Activated naive CD4-positive, alpha-beta T cell treated with Interleukin-2 at 50 U/mL for 16 hours (primary cell): ENCODE measurements around the gene SLC35F3.

Experiments
- DNase-seq: peaks from one replicate; pipeline ENCODE4 v3.0.0-alpha.2; 2020

SLC35F3 gene

DNA sequence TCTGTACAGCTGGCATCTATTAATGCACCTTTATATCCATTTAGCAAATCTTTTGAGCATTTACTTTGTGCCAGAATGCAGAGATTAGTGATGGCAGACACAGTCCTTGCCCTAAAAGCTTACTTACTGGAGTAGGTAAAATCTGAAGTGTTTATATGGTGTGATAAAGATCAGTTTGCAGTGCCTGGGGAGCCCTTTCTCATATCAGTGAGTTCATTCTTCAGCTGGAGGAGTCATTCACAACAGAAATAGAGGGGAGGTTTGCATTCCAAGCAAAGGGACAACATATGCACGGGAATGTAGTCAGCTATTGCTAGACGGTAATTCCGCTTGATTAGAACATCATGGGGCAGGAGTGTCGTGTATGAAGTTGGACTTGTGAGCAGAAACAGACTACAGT, 8.4 kb downstream of the SLC35F3 start:
- DNase-seq: no peak

DNA sequence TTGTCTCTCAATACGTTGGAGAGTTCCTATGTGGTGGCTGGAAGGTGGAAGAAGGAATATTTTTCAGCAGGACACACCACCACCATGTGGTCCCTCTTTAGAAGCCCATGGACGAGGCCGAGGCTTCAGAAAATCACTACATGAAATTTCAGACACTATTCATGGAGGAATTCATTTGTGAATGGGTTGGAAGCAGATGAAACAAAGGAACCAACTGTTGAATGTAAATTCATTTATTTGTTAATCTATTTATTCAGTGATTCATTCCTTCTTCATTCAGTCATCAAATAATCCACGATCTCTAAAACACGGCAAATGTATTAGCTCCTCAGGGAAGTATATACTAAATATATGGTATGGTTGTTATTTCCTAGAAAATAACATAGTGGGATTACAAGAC, 12.2 kb downstream of the SLC35F3 start:
- DNase-seq: no peak

DNA sequence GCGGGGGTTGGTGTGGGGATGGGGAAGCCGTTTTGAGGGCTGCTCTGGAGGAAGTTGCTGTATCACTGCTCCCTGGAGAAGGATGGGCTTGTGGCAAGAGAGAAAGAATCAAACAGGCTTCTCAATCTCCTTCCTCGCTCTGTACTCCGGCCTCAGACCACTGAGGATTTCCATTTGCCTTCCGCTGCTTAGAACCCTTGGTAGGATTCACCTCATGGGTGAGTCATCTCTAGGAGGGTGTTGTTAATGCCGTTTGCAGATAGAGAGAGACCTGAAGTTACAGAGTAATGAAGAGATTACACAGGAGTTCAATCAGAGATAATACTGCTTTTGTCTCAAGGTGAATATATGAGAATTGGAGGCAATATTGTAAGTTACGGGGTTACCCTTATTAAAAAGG, 15.3 kb downstream of the SLC35F3 start:
- no peak for DNase-seq

DNA sequence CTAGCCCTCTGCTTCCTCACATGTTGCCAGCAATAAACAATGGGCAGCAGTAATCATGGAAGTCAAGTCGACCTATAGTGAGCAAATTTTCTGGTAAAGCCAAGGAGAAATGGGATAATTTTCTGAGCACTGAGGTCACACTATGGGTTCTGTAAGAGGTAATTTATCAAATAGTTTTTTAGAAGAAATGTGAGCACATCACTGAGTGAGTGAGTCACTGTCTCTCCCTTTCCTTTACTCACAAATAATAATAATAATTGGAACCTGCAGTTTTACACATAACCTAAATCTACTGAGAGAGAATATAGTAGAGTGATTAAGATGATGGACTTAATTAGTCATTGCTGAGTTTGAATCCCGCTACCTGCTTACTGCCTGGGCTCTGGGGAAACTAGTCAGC, 23.6 kb downstream of the SLC35F3 start:
- DNase-seq: no peak

DNA sequence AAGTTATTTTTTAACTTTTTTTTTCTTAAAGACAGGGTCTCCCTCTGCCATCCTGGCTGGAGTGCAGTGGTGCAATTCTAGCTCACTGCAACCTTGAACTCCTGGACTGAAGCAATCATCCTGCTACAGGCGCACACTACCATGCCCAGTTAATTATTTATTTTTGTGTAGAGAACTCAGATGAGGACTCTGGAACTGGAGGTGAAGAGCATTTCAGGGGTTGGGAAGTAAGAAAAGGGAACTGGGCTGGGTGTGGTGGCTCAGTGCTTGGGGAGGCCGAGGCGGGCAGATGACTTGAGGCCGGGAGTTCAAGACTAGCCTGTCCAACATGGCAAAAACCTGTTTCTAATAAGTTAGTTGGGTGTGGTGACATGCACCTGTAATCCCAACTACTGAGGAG, 28.9 kb downstream of the SLC35F3 start:
- no peak for DNase-seq

DNA sequence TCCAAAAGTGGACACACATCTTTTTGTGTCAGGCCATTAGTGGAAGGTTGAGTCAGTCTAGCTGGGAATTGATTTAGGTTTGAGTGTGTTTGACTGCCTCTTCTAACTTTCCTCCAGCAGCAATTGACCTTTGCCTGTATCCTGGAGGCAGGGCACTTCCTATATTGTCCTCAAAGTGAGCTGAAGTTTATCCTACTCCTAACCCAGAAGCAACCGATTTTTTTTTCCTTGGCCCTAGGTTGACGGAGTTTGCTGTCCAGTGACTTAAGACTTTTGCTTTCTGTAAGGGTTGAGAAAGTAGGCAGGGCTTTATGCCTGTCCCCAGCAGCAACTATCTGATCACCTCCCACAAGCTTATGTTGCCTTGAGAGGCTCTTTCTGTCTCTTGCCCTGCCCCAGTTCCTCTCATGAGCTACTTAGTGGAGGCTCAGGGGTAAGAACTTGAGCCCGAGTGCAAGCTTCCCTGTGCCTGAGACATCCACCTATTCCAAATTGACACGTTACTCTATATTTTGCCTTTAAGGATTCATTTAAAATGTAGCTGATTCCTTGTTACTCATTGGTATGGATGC, 30.9 kb downstream of the SLC35F3 start:
- DNase-seq: no peak

DNA sequence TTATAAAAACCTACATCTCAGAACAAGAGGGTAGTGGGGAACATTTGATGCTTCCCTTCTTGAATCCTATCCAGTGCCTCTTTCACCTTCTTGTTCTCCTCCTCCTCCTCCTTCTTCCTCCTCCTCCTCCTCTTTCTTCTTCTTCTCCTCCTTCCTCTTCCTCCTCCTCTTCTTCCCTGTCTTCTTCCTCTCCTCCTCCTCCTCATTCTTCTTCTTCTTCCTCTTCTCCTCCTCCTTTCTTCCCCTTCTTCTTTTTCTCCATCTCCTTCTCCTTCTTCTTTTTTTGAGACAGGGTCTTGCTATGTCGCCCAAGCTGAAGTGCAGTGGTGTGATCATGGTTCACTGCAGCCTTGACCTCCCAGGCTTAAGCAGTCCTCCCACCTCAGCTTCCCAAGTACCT, 31.9 kb downstream of the SLC35F3 start:
- DNase-seq: no peak

DNA sequence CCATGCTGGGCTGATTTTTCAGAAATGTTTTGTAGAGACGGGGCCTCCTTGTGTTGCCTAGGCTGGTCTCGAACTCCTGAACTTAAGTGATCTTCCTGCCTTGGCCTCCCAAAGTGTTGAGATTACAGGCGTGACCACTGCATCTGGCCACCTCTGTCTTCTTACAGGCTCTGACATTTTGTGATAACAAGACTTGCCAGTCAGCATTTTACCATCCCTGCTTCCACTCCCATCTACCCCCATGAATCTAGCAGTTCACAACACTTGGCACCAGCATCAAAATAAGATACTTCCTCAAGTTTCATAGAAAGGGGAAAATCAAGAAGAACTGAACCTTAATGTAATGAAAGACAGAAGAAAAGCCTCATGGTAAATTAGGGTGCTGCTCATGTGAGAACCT, 32.4 kb downstream of the SLC35F3 start:
- no peak for DNase-seq

DNA sequence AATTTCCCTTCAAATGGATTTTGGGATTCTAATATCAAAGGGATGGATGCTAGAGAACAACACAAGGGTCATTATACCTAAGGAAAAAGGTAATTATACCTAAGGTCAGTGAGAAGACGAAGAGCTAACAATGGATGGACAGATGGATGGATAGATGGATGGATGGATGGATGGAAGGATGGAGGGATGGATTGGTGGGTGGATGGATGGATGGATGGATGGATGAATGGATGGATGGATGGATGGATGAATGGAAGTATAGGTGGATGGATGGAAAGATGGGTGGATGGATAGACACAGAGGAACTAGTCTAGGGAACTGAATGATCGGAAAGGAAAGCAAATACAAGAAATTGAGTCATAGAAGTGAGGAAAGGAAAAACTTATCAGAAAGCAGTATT, 34.0 kb downstream of the SLC35F3 start:
- no peak for DNase-seq

DNA sequence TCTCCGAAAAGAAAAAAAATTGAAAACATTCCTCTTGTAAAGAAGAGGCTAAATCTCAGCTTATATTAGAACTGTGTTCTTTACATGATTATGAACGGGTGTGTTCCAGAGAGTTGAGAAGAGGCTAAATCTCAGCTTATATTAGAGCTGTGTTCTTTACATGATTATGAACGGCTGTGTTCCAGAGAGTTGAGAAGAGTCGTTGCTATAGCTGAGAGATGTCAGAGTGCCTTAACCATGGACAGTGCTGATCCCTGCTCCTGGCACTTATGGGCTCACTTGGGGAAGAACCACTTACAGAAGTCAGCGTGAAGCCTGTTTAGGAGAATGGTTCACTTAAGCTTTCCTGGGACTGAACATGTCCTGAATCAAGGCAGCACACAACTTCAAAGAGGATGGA, 35.0 kb downstream of the SLC35F3 start:
- DNase-seq: no peak

DNA sequence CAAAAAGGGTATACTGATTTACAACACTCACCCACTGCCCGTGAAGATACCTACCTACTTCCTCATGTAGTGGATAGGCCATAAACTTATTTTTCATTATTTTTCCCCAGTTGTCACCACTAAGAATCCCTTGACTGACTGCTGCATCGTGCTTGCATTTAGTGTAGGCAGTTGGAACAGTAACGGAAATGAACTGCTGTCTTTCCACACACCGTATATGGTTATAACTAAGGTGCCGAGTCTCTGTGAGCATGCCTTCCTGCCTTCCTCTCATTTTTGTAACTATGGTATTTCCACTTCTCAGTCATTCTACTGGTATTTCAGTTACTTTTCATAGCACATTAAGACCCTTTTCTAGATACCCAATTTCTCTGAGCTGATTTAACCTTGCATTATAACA, 36.4 kb downstream of the SLC35F3 start:
- no peak for DNase-seq

DNA sequence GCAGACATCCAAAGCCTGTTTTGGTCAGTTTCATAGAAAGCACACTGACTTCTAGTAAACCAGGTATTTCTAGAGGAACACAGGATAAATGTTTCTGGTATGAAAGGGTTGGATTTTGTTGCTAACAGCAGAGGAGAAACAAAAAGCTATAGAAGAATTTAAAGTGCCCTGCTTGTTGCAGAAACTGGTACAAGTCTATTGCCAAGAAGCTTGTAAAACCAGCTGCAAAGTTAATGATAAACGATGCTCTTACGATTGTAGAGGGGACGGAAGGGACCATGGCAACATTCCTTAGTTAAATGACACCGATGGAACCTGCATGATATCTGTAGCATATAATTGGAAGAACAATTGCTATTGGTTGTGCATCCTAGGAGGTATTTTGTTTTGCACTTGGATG, 40.1 kb downstream of the SLC35F3 start:
- DNase-seq: no peak

DNA sequence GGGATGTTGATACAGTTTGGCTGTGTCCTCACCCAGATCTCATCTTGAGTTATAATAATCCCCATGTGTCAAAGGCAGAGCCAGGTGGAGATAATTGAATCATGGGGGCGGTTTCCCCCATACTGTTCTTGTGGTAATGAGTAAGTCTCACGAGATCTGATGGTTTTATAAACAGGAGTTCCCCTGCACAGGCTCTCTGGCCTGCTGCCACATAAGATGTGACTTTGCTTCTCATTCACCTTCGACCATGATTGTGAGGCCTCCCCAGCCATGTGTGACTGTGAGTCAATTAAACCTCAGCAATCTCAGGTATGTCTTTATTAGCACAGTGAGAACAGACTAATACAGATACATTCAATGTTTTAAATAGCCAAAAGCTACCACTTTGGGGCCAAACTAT, 41.1 kb downstream of the SLC35F3 start:
- no peak for DNase-seq

DNA sequence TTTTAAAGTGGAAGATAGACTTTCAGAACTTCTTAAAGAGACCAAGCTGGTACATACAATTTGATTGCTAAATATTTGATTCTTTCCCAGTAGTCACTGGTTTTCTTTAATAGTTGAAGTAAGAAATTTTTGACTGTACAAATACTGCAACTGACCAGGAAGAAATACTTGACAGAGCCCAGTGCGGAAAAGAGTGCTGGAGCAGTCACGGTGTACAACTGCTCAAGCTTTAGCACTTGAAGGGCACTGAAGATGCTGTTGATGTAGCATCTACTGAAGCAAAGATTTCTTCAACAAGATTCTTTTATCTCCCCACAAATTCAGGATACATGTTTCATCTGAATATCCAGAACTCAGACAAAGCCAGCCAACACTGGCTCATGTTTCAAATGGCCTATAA, 41.5 kb downstream of the SLC35F3 start:
- DNase-seq: no peak

DNA sequence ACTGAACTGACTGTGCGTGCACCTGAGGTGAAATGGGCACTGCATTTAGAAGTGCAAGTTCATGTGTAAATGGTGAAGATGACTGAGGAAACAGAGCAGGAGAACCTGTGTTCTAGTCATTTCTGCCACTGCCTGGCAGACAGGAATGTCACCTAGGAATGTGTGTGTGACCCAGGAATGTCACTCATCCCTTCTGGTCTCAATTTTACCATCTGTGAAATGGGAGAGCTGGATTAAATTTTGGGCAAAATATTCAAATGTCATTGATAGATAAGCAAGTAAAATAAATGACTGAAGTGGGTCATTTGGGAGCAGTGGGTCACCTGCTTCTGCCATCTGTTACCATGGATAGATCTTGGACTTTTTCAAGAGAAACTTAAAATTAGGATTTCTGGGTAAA, 42.2 kb downstream of the SLC35F3 start:
- DNase-seq: no peak

DNA sequence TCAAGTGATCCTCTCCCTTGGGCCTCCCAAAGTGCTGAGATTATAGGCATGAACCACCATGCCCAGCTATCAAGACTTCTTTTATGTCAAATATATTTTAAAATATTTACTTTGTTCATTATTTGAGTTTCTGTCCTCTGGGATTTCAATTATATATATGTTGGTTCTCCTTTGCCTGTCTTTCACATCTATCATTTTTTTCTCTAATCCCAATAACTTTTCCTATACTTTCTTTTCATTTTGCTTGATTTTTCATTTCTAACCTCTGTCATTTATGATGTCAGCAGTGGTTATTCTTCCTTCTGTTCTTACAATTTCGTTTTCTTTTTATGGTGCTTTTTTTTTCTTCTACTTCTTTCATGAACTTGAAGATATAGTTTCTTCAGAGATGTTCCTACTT, 47.3 kb downstream of the SLC35F3 start:
- DNase-seq: no peak

DNA sequence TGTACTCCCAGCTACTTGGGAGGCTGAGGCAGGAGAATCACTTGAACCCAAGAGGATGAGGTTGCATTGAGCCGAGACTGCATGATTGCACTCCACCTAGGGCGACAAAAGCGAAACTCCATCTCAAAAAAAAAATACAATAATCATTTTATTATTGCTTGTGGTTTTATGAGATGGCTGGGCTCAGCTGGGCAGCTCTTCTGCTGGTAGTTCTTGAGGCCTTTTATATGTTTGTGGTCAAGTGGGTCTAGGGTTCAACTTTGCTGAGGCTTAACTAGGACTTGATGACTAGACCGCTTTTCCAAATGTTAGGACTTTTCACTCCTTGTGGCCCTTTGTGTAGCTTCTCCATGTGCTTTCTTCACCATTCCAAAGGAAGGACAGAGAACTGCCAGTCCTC, 53.2 kb downstream of the SLC35F3 start:
- DNase-seq: no peak

DNA sequence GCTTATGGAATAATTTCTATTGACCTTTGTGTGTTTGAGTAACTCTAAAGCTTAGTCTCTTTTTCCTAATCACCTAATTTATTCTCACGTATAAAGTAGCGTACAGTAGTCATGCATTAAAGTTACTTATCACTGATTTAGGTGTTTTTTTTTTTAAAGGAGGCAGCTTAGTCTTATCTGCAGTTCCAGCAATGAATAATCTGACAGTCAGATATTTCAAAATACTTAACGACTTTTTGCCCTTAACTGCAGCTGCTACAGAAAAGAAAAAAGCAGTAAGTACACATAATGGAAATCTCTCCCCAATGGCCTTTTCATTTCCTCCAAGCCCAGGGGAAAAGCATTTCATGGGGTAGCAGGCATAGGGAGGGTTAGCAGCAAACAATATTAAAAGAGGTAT, 54.6 kb downstream of the SLC35F3 start:
- no peak for DNase-seq

DNA sequence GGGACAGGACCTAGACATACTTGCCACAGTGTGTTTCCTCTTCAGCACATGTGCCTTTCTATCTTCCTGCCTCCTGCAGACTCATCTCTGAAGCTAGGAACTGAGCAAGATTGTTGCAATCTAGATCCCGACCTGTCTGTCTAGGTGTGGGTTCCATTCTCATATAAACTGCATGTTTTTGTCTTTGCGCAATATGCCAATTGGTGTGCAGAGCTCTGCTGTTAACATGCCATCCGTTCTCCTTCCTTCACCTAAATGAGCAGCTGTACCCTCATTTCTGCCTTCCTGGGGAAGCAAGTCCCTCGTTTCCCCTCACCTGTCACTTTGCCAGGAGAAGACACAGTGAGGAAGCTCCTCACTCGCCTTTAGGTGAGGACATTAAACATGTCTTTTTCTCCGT, 55.5 kb downstream of the SLC35F3 start:
- no peak for DNase-seq

DNA sequence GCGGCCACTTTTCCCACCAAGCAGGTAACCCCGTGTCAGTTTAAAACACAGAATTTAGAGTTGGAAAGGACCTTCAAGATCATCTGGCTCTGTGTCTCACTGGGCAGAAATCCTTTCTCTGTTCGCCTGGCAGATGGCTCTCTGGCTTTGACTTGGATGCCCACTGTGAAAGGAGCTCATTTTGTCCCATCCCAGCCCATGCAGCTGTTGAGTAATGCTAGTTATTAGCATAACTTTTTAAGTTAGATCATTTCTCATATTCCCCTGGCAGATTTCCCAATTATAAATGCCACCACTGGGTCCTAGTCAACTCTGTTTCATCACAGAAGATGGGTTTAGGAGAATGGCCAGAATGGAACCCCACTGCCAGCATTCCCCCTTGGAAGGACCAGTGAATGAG, 55.9 kb downstream of the SLC35F3 start:
- DNase-seq: no peak

DNA sequence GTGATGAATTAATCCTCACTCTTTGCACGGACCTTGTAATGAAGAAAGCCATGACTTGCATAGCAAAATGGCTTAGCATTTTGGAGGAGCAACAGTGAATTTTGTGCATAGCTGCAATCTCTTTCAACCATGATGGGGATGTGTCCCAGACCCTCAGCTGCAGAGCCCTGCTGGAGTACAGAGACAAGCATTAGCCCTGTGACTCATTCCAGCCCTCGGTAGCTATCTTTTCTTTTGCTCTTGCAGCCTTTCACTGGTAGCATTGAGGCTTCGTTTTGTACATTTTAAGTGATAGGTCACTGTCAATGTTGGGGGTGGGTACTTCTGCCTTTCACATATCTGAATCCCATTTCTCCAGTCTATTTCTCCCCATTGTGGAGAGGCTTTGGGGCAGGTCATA, 58.4 kb downstream of the SLC35F3 start:
- no peak for DNase-seq

DNA sequence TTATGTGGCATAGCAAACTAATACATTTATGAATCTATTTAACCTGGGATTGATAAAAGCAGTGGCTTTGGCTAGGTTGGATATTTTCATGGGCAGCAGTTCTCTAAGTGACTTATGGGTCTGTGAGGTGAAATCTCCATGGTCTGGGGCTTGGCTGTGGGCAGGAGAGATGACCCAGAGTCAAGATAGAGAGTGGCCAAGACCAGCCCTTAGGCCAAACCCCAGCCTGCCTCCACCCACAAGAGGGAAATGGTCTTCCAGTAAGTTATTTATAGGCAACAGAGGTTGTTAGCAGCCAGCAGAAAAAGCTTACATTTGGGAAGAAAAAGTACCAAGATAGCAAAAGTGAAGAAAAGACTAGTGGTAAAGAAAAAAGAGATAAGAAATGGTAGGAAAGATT, 61.4 kb downstream of the SLC35F3 start:
- DNase-seq: no peak

DNA sequence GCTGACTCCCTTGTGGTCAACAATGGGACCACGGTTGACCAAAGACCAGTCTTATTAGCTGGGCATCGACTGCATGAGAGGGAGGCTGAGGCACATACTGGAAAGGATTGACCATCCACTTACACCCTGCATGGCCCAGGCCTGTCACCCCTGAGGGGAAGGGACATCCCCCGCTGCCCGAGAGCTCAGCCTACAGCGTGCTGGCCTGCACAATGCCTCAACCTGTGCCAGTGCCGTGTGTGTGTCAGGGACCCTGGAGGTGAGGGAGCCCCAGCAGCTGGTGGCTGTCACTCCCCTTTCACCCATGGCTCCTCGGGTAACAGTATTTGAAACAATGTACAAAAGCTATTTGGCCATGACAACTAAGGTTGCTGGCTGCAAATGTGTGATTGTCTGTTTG, 67.3 kb downstream of the SLC35F3 start:
- no peak for DNase-seq

DNA sequence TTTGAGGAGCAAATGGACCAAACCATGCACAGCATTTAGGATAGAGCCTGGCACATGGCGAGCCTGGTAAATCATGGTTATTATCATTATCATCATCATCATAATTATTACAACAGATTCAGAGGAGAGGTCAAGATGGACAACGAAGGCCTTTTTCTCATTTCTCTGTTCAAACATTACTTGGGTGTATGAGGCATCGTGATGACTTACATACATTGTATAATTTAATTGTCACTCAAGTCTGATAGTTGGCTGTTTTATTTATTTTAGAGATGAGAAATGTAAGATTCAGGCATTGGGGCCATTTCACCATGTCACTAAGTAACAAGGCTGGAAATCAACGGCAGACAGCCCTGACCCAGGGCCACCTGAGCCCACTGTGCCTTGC, 68.1 kb downstream of the SLC35F3 start:
- no peak for DNase-seq

DNA sequence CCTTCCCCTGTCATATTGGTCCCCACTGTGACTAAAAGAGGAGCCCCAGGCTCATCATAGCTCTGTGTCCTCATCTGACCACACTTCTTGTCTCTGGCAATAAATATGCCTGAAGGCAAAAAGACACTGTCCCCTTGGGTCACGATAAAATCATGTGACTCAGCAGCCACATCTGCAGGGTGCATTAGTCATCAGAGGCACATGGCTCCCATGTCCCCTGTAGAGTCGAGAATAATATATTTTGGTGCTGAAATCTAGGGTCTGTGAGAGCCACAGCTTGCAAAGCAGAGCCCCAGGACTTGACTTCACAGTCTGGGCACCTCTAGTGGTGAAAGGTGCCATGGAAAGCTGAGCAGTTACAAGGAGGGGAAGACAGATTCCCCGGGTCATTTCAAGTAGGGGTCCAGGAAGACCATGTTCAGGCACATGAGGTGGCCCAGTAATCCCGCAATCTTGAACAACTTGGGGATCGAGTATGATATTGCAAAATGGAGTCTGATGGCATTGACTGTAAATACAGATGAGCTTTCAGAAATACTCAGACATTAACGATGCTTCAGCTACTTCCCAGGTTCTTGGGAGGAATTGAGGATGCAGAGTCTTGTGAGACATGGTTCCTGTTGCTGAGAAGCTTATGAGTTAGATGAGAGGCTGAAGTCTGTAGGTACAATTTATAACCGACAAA, 68.6 kb downstream of the SLC35F3 start:
- DNase-seq: no peak

DNA sequence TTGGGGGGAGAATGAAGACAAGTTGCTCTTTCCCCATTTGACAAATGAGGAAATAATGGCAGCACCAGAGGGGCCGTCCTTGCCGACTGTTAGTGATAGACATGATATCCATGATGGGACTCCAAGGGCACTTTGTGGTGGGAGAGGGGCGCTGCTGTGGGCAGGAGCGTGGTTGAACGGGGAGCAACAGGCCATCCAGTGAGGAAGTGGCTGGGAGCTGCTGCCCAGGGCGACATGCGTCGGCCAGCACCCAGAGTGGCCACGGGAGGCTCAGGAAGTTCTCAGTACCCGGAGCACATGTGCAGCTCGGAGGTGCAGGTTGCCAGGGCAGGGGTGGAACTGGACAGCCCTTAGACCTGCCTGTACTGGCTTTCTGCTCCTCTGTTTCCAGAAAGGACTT, 71.0 kb downstream of the SLC35F3 start:
- no peak for DNase-seq
